Thoracic aorta (tissue), 2 donors: ENCODE measurements around the gene ZNF280A. TPM values are rescaled to one million over a fixed set of nuclear protein-coding genes. Genes with fewer than 3 reads are reported as not detected.

Experiments
- ATAC-seq: fragments of 150-250 bp; one replicate; pipeline ENCODE4 v1.8.0; 2017; ENCODE audit warnings: low read depth; ENCODE audit not compliant: insufficient number of reproducible peaks, low FRiP score
- DNase-seq: peaks from one replicate; pipeline ENCODE4 v3.0.0-alpha.2; 2020; ENCODE audit warnings: low spot score
- H3K27ac ChIP-seq, 2 donors: fragments of 200-600 bp; sonication (generic); 1 replicate in 1 of 2; 2 replicates in 1 of 2; pipeline ENCODE4 v1.5.1; 2016; ENCODE audit warnings: mild to moderate bottlenecking in 2 of 2, moderate library complexity in 2 of 2
- H3K27me3 ChIP-seq: fragments of 200-600 bp; sonication (generic); replicated peaks from 2 replicates; pipeline ENCODE4 v1.6.0; 2016; ENCODE audit warnings: mild to moderate bottlenecking; ENCODE audit not compliant: insufficient read depth
- H3K36me3 ChIP-seq: fragments of 200-600 bp; sonication (generic); one replicate; pipeline ENCODE4 v1.5.1; 2016
- H3K4me1 ChIP-seq, 2 donors: fragments of 200-600 bp; sonication (generic); 1 replicate in 1 of 2; 2 replicates in 1 of 2; pipeline versions ENCODE4 v1.5.1 to v1.6.0; 2016; ENCODE audit warnings: low read depth in 2 of 2, mild to moderate bottlenecking in 1 of 2; ENCODE audit not compliant: control insufficient read depth in 1 of 2
- H3K4me3 ChIP-seq: fragments of 200-600 bp; sonication (generic); 2 replicates; pipeline ENCODE4 v1.5.1; 2016; ENCODE audit warnings: mild to moderate bottlenecking
- H3K9me3 ChIP-seq: fragments of 200-600 bp; sonication (generic); 2 replicates; pipeline ENCODE4 v1.5.1; 2016
- CTCF ChIP-seq: fragments of 200-600 bp; sonication (generic); IDR thresholded peaks from one replicate; pipeline ENCODE4 v1.5.1; 2019; ENCODE audit warnings: antibody characterized with exemption
- total RNA-seq, 2 donors: library from RNA; depleted of rRNA; stranded (reverse); fragments of >200 nt; gene quantifications; one replicate each; pipeline versions ENCODE4 v1.1.0 to v1.2.3, GENCODE V29; 2016

The ZNF280A gene
- total RNA-seq, 2 donors from 2014 or later, result not detected

GRCh38 chr22:22488736-22489135 is 31.3 kb downstream of the ZNF280A start:
- H3K4me1 ChIP-seq, result no peaks in the 10 kb centered on the region
- H3K4me3 ChIP-seq, result no peak overlapping the region
- H3K27ac ChIP-seq, result no peak overlapping the region
- ATAC-seq (no peak), DNase-seq (no peak)
- no peaks in the 10 kb centered on the region for H3K9me3 ChIP-seq
- H3K36me3 ChIP-seq, result no peaks in the 10 kb centered on the region
- TF ChIP-seq CTCF, result no peak
- H3K27me3 ChIP-seq, result no peaks in the 10 kb centered on the region

GRCh38 chr22:22487869-22488597 is 32.0 kb downstream of the ZNF280A start:
- no peak overlapping the region for H3K27ac ChIP-seq
- H3K36me3 ChIP-seq, result no peaks in the 10 kb centered on the region
- DNase-seq, result no peak
- no peaks in the 10 kb centered on the region for H3K9me3 ChIP-seq
- TF ChIP-seq CTCF, result no peak
- H3K4me1 ChIP-seq, result no peaks in the 10 kb centered on the region
- ATAC-seq, result no peak
- H3K4me3 ChIP-seq, result no peak overlapping the region
- H3K27me3 ChIP-seq, result no peaks in the 10 kb centered on the region

- no peak for DNase-seq
- Histone ChIP-seq H3K4me1 (no peaks in the 10 kb centered on the region), H3K27me3 (no peaks in the 10 kb centered on the region), H3K36me3 (no peaks in the 10 kb centered on the region), H3K27ac (no peak overlapping the region), H3K9me3 (no peaks in the 10 kb centered on the region), H3K4me3 (no peak overlapping the region)
- no peak for TF ChIP-seq CTCF
- no peak for ATAC-seq
Measured at GRCh38 chr22:22487059-22487458, 33.0 kb downstream of the ZNF280A start.

- ATAC-seq (no peak), DNase-seq (no peak)
- Histone ChIP-seq H3K27me3 (no peaks in the 10 kb centered on the region), H3K36me3 (no peaks in the 10 kb centered on the region), H3K27ac (no peak overlapping the region), H3K4me3 (no peak overlapping the region), H3K4me1 (no peaks in the 10 kb centered on the region), H3K9me3 (no peaks in the 10 kb centered on the region)
- TF ChIP-seq CTCF, result no peak
Measured at GRCh38 chr22:22486132-22486899, 33.8 kb downstream of the ZNF280A start.

- H3K36me3 ChIP-seq, result no peaks in the 10 kb centered on the region
- DNase-seq (no peak), ATAC-seq (no peak)
- H3K4me1 ChIP-seq, result no peaks in the 10 kb centered on the region
- H3K9me3 ChIP-seq, result no peaks in the 10 kb centered on the region
- no peak overlapping the region for H3K27ac ChIP-seq
- H3K4me3 ChIP-seq, result no peak overlapping the region
- no peaks in the 10 kb centered on the region for H3K27me3 ChIP-seq
- no peak for TF ChIP-seq CTCF
Measured at GRCh38 chr22:22485524-22485923, 34.5 kb downstream of the ZNF280A start.
